Germinal center (tissue), 1 donor: ENCODE measurements around the gene MALRD1.

ENCODE experiments used
- DNase-seq: peaks from one replicate; pipeline ENCODE4 v3.0.0; 2012; ENCODE audit warnings: mixed read lengths, low spot score

MALRD1 gene

DNA sequence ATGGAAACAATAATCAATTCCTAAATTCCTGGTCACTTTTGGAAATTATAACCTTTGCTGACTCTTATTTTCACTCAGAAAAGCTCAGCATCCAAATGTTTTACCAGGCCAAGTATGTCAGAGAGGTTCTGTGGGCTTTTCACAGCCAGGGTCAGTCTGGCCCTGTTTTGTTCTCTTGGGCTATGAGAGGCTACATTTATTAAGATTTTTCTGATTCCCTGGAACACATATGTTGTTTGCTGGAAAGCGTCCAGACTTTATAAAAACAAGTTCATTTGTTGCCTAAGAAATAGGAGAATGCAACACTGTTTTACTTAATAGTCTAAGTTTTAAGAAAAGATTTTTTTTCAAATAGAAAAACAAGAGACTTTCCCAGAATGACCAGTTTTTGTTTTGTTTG is 529.2 kb downstream of the MALRD1 start:
- no peak for DNase-seq

DNA sequence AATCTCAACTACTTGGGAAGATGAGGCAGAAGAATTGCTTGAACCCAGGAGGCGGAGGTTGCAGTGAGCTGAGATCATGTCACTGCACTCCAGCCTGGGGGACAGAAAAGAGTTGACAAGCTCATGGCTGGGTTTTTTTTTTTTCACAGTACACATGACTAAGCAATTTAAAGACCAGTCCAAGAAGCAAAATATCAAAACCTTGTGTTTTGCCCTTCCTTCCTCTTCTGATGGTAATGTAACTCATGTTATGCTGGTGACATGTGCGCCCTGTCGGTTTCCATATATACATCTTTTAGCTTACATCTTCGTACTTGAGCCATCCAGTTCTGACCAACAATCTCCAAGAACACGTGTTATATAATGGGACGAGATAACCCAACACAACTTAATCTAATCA is 530.0 kb downstream of the MALRD1 start:
- DNase-seq = no peak

DNA sequence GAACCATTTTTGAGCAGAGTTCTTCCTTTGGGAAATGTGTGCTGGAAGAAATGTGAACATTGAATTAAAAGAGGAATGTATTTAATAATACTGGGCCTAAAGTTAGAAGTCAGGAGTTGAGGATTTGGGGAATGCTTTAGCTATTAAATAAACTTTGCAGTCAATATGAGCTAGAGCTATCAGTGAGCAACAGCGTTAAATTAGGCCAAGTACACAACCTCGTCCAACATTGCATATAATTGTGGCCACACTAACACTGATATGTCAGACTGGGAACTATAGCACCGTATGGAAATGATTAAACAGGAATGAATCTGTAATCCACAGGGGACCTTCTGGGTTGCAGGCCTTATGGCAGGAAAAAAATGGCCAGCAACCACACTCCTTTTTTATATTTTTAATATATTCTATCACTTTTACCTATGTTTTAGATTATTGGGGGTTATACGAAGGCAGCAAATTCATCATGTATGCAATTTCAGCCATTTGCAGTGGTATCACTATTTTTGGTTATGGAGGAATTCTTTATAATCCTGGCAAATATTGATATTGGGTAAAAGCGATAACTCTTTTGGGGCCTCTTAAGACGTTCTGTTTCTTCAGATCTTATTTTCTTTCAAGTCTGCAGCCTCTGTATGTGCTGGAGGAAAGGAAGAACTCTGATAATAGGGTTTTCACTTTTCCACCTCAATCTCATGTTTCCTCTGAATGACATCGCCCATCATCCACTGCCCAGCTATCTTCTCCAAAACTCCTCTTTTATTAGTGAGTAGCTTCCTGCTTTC is 531.4 kb downstream of the MALRD1 start:
- no peak for DNase-seq

DNA sequence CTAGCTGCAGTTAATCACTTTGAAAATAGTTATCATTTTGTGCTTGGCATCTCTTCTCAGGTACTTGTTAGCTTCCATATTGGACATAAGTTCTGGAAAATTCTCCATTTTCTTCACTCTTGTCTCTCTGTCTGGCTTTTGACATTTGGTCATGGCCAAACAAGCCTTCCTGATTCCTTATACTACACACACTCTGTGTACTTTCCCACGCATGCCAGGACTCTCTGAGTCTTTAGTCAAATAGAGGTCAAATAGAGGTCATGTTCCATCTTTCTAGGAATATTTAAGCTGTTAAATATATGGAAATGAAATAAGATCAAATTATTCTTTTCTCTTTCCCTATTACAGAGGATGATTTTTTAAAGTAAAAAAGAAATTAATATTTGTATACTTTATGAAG is 532.1 kb downstream of the MALRD1 start:
- DNase-seq = no peak

DNA sequence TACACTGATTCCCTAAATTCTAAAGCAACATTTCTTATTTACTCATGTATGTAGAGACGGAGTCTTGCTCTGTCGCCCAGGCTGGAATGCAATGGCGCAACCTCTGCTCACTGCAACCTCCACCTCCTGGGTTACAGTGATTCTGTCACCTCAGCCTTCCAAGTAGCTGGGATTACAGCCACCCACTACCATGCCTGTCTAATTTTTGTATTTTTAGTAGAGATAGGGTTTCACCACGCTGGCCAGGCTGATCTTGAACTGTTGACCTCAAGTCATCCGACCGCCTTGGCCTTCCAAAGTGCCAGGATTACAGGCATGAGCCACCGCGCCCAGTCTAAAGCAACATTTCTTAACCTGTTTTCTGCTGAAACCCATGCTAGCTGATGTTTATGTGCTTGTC is 540.0 kb downstream of the MALRD1 start:
- no peak for DNase-seq

DNA sequence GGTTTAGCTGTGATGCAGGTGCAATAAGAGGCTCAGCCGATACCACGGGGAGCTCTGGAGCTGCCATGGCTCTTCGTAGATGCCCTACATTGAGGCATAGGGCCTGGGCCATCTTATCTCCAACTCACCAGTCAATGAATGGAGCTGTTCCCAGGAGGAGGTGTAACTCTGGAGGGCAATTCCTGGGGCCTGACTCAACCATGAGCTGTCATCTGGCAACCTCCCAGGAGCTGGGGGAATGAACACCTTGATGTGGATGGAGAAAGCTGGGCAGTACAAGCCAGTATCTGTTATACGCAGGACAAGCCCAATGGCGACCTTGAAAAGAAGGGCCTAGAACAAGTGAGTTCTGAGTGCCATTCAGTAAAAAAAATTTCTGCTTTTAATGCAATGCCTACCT is 543.7 kb downstream of the MALRD1 start:
- DNase-seq = no peak

DNA sequence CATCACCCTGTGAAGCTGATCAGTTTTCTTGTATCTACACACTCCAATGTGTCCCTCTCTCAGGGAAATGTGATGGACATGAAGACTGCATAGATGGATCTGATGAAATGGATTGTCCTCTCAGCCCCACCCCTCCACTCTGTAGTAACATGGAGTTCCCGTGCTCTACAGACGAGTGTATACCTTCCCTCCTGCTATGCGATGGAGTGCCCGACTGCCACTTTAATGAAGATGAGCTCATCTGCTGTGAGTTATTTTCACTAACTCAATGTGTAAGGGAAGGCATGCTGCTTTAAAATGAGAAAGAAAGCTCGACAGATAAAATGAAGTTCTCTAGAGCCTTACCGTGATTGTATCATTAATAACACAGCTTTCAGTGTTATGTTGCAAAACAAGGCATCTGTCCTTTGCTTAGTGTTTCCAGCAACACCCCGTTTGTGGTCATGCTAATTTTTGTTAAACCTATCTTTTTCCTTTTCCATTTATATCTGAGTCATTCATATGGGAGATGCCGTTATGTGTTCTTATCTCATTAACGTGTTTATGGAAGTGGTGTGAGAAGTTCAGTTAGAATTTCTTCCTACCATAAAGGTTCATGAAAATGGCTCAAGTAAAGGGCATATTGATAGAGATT is 546.7 kb downstream of the MALRD1 start:
- DNase-seq = no peak

DNA sequence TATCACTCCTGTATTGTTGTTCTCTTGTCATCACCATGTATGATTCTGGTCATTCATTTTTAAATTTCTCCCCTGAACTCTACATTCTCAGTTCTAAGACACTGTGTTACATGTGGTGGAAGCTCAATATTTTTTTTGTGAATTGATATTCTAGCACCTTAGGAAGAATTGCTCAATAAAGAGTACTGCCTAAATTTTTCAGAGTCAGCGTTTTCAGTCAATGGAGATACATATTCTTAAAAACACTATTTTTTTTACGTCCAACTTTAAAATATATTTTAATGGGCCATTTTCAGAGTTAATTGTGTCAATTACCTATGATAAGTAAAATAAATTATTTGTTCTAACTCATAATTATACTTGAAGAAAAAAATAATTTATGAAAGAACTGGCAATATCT is 557.2 kb downstream of the MALRD1 start:
- DNase-seq = no peak

DNA sequence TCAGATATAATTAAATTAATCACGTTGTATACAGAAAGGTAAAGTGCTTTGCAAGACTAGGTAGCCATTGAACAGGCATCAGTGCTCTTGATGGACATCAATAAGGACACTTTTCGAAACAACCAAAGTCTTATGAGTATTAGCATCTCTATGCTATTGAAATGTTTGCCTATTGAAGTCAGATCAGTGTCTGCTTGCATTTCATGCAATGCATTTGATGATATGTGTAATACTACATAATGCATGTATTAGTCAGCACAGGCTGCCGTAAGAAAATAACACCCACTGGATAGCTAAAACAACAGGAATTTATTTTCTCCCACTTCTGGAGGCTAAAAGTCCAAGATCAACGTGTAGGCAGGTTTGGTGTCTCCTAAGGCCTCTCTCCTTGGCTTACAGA is 558.4 kb downstream of the MALRD1 start:
- no peak for DNase-seq

DNA sequence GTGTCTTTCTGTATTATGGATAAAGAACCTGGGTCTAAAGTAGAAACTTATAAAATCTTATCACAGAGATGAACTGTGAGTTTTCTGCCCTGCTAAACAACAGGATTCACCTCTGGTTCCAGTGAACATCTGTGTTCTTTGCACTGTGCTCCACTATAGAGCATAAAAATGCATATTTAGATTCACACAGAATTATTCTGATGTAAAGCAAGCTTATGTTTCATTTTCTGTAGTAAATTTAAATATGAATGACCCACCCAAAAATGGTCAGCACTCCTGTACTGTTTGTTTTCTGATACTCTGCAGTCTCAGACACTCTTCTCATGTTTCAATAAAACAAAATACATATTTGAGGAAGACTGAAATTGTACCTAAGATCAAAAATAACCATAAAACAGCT is 563.2 kb downstream of the MALRD1 start:
- DNase-seq = no peak

DNA sequence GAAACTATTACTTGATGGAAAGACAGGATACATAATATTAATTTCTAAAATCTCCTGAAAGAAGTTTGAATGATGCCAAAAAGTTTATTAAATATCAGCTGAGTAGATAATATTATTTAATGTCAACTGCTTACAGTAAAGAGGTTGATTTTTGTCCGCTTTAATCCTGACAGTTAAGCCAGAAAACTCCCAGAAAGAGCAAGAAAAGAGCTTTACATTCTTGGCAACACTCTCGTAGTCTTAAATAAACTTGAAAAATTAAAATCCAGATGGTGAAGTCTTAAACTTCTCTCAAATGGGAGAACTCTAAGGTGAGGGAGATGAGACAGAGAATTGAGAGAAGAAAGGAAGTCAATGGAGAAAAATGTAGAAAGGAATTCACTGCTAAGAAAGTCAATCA is 568.4 kb downstream of the MALRD1 start:
- DNase-seq = no peak

DNA sequence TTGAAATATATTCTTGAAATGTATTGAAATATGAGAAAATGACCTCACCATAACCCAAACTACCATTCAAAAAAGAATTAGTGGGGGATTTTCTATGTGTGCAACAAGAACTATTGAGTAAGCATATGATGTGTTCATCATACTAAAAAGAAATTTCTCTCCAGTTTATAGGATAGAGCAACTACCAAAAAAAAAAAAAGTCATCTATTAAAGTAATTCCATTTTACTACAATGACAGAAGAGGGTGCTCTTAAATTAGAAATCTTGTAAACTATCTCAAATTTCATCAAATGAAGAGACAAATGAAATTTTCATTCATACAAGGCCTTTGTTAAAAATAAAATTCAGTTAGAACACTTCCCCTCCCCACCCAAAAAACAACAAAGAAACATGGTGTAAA is 572.2 kb downstream of the MALRD1 start:
- no peak for DNase-seq

DNA sequence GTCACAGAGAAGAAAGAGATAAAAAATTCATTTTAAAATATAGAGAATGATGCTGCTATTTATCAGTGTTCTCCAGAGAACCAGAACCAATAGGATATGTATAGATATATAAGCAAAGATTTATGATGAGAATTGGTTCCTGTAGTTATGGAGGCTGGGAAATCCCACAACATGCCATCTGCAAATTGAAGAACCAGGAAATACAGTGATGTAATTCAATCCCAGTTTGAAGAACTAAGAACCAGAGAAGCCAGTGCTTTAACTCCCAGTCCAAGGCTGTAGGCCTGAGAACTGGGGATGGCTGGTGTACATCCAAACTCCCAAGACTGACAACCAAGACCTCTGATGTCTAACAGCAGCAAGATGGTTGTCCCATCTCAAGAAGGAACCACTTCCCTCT is 574.7 kb downstream of the MALRD1 start:
- no peak for DNase-seq

DNA sequence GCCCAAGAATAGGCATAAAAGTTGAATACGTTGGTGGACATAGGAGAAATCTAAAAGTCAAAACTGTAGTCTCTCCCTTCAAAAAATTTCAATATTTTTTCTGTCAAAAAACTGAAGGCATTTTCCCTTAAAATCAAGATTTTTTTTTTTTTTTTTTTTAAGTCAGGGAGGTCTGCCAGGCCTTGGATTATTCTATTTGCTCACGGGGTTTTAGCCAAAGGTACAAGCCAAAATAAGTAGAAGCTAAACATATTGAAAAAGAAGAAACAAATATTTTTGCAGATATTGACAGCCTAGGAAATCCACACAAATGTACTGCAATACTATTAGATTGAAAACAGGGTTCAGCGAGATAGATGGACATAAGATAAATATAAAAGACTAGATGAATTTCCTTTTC is 577.6 kb downstream of the MALRD1 start:
- no peak for DNase-seq

DNA sequence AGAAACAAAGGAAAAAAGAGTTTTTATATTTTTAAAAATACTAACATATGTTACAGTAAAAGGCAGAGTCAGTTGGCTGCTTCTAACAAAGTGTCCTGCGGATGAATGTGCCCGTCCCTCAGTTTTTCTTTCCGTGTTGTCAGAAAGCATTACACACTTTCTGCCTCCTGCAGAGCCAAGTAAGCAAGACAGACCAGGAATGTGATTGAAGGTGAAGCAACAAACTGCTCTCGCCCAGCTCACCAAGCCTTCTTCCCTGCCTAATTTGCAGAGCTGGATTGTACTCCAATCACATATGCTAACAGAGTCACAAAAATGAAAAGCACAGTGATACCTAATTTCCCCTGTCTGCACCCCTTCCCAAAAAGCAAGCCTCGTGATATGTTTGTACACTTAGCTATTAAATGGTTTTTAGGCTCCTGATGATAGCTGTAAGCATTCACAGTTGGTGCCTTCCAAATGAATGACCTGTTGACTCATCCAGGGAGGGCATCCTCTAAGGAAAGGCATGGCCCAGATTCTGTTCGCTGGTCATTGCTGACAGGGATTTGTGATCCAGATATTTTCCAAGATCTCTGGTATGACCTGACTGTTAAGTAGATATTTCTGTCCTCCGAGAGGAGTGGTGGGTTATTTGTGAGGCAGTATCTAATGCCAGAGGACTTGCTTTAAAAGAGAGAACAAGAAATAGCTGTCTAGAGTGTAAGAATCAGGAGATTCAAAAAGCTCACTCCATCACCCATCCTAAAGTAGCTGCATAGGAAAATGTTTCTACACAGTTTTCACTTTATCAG is 580.4 kb downstream of the MALRD1 start:
- DNase-seq = no peak

DNA sequence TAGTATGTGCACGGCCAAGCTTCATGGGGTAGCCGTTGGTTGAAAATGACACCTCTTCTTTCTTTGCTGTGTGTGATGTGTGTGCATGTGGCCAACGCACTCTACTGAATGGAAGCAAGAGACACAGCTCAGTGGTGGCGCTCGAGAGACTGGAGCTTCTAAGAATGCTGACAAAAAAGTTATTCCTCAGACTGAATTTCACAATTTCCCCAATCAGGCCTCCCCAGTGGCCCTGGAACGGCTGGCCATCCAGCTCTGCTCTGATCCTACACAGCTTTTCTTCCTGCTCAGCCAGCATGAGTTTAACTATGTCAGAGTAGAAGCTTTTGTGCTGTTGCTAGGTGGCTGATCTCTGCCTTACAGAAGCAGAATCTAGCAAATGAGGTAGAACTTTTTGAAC is 581.0 kb downstream of the MALRD1 start:
- DNase-seq = no peak

DNA sequence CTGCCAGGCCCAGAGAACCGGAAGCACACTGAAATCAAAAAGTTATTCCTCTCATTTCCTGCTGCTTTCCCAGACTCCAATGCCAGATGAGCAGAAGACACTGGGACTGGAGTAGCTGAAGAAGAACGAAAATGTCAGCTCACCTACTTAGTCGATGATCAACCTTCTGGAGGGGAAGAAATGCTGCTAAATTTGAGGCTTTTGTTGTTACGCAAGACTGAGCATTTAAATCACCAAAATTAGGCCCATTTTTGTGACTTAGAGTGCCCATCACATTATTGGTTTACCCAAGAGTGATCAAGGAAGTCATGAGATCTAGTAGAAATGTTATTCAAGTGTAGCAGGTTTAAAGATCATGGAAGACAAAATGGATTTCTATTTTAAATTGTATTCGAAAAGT is 585.6 kb downstream of the MALRD1 start:
- DNase-seq = no peak

DNA sequence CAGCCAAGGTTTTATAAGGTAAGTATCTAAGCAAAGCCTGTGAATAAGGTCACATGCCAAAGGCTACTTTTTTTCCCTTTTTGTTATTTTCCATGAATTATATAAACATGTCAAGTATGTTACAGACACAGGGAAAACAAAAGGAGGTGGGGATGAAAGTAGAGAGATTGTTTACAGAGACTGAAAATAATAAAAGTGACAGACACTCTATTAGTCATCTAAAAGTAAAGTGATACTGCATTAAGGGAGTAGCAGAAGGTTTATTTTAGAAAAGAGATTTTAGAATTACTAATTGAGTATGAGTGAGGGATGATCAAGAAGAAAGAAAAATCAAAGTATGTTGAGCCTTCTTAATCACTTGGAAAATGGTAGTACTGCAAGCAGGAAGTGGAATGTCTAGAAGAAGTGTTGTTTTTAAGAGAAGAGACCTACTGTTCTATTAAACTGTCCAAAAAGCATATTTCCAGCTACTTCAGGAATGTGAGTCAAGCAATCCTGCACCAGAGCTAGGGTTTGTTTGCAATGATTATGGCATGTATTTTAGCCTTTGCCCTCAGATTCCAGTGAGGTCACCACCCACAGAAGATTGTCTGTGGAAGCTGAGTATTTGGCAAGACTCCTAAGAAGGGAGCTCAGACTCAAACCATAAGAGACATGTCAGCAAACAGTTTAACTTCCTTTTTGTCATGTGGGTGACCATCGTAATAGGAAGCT is 589.7 kb downstream of the MALRD1 start:
- DNase-seq = no peak

DNA sequence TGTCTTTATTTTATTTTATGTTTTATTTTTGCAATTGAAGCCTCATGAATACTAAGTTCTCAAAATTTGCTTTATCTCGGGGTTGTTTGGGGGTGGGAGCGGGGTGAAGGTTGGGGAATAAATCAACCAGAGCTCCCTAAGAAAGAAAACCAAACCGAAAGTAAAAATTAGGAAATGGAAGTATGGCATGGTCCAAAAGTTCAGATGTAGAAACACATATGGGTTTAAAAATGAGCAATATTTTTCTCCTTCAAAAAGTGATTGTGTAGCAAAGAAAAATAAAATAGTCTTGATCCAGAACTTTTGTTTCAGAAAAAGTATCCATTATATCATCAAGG is 590.3 kb downstream of the MALRD1 start:
- no peak for DNase-seq

DNA sequence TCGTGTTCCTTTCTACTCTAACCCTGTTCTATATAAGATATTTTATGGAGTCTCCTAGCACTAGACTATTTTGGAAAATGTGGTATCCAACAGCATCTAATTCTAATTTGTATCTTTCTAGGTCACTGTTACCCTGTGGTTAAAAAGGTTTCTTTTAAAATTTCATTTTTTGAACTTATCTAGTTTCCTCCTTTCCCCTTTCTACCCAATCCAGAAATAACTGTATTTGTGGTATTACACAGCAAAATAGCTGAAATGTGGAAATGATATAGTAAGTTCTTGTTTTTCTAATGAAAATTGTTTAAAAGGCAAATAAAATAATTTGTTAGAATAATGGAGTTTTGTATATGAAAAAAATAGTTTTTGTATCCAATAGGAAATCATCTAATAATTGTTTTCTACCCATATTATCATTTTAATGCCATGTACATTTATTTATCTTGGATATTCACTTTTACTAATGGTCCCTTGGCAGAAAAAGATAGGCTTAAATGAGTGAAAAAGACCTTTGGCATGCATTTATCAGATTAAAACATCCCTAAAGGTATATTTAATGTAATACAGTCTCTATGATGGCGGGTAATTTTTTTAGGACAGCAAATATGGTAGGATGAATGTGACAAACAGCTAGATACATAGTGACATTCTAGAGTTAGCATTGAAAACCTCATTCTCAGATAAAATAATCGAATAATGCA is 592.1 kb downstream of the MALRD1 start:
- DNase-seq = no peak

DNA sequence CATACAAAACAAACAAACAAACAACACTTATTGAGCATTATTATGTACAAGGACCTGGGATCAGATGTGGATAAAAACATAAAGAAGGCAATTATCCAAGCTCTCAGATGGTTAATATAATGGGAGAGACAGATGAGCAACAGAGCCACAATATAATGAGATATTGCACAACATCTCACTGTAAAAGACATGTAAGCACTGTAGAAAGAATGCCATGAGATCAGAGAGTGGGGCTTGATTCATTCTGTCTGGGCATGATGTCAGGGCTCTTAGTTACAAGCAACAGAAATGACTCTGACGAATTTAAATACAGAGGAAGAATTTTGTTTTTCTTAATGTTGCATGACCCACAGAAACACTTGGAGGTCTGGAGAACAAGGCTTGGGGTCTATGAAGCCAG is 602.9 kb downstream of the MALRD1 start:
- no peak for DNase-seq

DNA sequence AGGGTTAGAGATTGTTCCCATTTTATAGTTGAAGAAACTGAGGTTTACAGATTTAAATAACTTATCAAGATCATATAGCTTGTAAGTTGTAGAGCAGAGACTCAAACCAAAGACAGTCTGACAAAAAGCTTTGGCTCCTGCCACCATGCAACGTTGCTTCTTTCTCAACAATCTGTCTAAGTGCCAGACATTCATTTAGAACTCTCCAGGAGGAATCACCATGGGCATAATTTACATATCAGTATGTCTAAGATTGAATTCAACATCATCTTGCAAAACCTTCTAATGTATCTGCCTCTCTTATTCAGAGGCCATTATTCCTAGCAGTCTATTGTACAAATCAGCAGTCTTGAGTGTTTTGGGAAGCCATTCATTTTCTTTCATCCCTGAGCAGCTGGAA is 604.1 kb downstream of the MALRD1 start:
- no peak for DNase-seq
